ENCODE measurements around the gene PLEK.

DNA sequence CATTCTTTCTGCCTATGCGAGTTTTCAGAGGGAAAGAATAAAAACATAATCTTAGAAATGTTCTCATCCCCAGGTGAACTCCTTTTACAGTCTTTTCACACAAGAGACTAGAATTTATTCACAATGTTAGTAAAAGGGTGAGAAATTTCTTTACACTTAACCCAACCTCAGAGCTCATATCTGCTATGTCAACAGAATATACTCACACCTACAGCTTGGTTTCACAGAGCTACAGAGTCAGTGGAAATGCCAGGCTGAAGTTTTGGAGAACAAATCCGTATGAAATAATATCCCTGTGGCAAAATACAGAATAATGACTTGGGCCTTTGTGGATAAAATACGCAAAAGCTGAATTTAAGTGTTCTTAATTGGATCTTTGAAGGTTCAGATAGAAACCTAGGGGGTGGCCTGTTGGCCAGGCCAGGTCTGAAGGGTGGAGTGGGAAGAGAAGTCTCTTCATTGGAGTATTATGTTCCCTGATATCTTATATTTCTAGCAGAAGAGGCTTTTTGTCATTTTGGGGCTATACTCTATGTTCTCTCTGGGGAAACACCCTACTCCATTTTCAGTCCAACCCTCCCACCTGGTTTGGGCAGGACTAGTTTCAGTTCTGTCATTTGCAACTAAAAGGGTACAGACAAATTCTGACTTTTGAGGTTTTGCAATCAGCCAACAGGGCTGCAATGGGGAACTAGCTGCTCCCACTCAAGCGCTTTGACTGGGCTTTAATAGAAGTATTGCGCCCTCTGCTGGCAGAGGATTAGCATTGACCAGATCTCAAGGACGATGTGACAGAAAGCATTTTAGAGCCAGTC, 76.3 kb downstream of the PLEK start:
- TF ChIP-seq, protein P1, sequence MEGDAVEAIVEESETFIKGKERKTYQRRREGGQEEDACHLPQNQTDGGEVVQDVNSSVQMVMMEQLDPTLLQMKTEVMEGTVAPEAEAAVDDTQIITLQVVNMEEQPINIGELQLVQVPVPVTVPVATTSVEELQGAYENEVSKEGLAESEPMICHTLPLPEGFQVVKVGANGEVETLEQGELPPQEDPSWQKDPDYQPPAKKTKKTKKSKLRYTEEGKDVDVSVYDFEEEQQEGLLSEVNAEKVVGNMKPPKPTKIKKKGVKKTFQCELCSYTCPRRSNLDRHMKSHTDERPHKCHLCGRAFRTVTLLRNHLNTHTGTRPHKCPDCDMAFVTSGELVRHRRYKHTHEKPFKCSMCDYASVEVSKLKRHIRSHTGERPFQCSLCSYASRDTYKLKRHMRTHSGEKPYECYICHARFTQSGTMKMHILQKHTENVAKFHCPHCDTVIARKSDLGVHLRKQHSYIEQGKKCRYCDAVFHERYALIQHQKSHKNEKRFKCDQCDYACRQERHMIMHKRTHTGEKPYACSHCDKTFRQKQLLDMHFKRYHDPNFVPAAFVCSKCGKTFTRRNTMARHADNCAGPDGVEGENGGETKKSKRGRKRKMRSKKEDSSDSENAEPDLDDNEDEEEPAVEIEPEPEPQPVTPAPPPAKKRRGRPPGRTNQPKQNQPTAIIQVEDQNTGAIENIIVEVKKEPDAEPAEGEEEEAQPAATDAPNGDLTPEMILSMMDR (IDR thresholded peaks at IDR 0.05 in 8 of 11, conservative IDR thresholded peaks at IDR 0.05 in 3 of 11), result peak; percentile 85 to 98 (median 93)
- TF ChIP-seq POLR2AphosphoS5 (IDR thresholded peaks at IDR 0.05) (peak in 1 of 3 donors; percentile 73), POLR2A (IDR thresholded peaks at IDR 0.05) (no peak)

All from spleen (tissue), 7 donors.